HG02610 (cell line): Measurements from ENCODE around the gene TNFRSF4.
"Not testable (repeated sequence)": the region's sequence is repeated elsewhere in the genome, so short reads cannot be mapped to it uniquely, and the experiment has no call there.

Experiments used
- ATAC-seq: cut with Tn5 transposase; IDR thresholded peaks from one replicate; pipeline ENCODE4 v1.9.1; 2021; ENCODE audit warnings: mild to moderate bottlenecking, moderate library complexity; ENCODE audit not compliant: unreplicated experiment

Gene TNFRSF4

GRCh38 chr1:1204425-1204920, 9.5 kb downstream of the TNFRSF4 start:
- ATAC-seq, result no peak

GRCh38 chr1:1203561-1204424, 10.2 kb downstream of the TNFRSF4 start:
- no peak for ATAC-seq

GRCh38 chr1:1202831-1203560, 11.0 kb downstream of the TNFRSF4 start:
- no peak for ATAC-seq

- no peak for ATAC-seq
Measured at GRCh38 chr1:1200876-1201810, 12.8 kb downstream of the TNFRSF4 start.

GRCh38 chr1:1199961-1200875, 13.7 kb downstream of the TNFRSF4 start:
- ATAC-seq, result no peak

GRCh38 chr1:1199141-1199960, 14.6 kb downstream of the TNFRSF4 start:
- no peak for ATAC-seq

- no peak for ATAC-seq
Measured at GRCh38 chr1:1198423-1199140, 15.4 kb downstream of the TNFRSF4 start.

GRCh38 chr1:1197551-1198422, 16.2 kb downstream of the TNFRSF4 start:
- ATAC-seq, result no peak

- ATAC-seq, result no peak
Measured at GRCh38 chr1:1197188-1197500, 16.8 kb downstream of the TNFRSF4 start.

GRCh38 chr1:1196431-1197187, 17.3 kb downstream of the TNFRSF4 start:
- ATAC-seq, result no peak

- not testable (repeated sequence) for ATAC-seq
Measured at GRCh38 chr1:1195726-1196125, 18.2 kb downstream of the TNFRSF4 start.

- ATAC-seq, result no peak
Measured at GRCh38 chr1:1194723-1195122, 19.2 kb downstream of the TNFRSF4 start.

- ATAC-seq, result no peak
Measured at GRCh38 chr1:1191734-1192133, 22.2 kb downstream of the TNFRSF4 start.

GRCh38 chr1:1189111-1189510, 24.8 kb downstream of the TNFRSF4 start:
- ATAC-seq, result no peak

GRCh38 chr1:1187938-1188337, 26.0 kb downstream of the TNFRSF4 start:
- no peak for ATAC-seq

- no peak for ATAC-seq
Measured at GRCh38 chr1:1185101-1185765, 28.7 kb downstream of the TNFRSF4 start.
